ENCODE measurements around the gene FLVCR1.
"Not testable (repeated sequence)": the region's sequence is repeated elsewhere in the genome, so short reads cannot be mapped to it uniquely, and the experiment has no call there.

The FLVCR1 gene

DNA sequence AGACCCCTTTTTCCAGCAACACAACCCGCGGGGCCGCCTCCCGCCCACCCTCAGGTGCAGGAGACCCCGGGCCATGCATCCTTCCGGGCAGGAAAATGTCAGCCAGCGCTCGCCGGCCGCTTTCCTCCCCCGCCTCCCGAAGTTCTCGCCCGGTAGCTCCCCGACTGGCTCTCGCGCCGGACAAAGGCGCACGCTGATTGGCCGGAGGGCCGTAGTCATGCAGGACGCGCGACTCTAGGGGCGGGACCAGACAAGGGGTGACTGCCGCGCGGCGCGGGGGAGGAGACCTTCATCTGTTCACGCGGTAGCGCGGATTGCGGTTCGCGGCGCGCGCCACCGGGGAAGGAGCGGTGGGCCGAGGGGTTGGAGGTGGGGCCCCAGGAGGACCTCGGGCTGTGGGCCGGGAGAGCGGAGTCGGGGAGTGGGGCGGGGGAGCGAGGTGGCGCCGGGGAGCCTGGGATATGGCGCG, at the start of gene FLVCR1:
Gene FLVCR1, plus strand, starts transcription at position 284 of the 469 bp plus-strand sequence. Its CDS starts 178 bp downstream, at position 462.
- DNase-seq (ENCODE audit: low spot score) = peak; percentile 97

DNA sequence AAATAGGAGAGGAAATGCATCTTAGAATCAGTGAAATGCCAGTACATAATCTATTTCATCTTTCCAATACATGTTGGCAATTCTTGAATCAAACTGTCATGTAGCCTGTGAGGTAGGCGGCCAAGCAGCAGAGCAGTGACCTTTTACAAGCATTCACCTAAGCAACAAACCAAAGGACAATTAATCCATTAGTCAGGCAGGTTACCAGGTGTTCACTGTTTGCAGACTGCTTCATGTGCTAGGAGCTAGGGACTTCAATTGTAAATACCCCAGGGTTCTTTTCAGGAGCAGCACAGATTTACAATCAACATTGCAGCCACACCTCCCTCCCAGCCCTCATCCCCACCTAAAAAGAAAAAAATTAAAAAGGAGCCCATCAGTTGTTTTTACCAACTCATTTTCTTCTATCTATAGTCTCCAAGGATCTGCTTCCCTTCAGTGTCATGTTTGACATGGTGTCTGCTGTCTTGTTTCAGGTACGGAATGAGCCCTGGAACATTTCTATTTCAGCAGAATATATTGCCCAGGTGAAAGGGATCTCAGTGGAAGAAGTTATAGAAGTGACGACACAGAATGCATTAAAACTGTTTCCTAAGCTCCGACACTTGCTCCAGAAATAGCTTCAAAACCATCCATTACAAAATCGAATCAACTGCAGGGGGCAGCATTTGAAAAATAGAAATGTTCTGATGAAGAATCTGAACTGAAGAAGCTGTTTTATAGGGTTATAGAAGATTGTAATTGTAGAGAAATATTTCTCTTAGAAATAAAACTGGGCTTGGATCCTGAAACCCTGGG, 43.3 kb upstream of the FLVCR1 start:
- no peak for DNase-seq (ENCODE audit: low spot score)

DNA sequence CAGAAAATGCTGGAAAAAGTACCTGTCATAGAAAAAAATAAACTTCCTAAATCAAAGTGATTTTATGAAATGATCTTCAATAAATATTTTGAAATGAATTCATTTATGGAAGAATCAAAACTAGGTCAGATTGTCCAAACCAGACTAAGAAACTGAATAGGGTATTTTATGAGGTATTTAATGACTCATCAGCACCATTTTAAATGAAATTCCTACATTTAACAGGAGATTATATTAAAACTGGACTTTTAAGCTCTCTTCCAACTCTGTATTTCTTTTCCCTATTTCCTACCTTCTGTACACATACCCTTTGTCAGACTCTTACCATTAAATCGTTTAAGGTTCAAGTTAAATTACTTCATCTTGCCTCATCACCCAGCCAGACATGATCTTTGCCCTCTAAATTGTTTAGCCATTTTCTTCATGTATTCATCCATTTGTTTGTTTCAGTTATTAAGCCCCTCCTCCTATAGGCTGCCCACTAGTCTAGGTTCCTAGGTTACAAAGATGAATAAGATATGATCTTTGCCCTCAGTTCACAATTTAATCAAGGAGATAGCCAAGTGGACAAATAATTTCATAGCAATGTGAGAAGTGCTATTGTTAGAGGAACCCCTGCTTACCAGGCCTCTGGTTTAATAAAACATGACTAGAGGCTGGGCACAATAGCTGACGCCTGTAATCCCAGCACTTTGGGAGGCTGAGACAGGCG, 41.4 kb upstream of the FLVCR1 start:
- DNase-seq (ENCODE audit: low spot score) = no peak

- DNase-seq (ENCODE audit: low spot score) = no peak
Observed at GRCh38 chr1:212819726-212820125, 38.3 kb upstream of the FLVCR1 start.

- no peak for DNase-seq (ENCODE audit: low spot score)
Observed at GRCh38 chr1:212820969-212821368, 37.1 kb upstream of the FLVCR1 start.

GRCh38 chr1:212822956-212823355, 35.1 kb upstream of the FLVCR1 start:
- no peak for DNase-seq (ENCODE audit: low spot score)

GRCh38 chr1:212824201-212824600, 33.9 kb upstream of the FLVCR1 start:
- DNase-seq (ENCODE audit: low spot score) = no peak

DNA sequence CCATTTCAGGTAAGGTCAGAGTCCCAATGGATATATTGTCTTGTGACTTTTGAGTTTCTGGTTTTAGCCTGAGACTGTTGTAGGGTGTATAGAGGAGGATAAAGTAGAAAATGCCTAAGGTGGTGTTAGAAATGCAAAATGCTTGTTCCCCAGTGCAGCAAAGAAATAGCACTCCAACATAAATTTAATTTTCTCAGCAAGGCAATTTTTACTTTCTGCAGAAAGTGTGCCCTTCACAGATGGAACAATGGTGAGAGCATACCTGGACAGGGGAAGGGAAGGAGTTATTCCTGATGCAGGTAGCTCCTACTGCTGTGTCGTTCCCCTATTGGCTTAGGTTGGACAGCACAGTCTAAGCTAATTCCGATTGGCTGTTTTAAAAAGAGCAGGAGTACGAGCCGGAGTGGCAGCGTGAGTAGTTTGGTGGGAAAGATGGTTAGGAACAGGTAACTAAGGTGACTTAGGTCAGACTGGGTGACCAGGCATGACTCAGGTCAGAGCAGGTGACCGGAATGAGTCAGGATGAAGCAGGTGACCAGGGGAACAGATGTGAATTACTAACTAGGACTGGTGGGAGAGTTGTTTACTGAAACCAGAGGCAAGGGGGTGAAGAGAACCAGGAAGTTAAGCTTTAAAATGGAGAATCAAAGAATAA, 32.1 kb upstream of the FLVCR1 start:
- no peak for DNase-seq (ENCODE audit: low spot score)

DNA sequence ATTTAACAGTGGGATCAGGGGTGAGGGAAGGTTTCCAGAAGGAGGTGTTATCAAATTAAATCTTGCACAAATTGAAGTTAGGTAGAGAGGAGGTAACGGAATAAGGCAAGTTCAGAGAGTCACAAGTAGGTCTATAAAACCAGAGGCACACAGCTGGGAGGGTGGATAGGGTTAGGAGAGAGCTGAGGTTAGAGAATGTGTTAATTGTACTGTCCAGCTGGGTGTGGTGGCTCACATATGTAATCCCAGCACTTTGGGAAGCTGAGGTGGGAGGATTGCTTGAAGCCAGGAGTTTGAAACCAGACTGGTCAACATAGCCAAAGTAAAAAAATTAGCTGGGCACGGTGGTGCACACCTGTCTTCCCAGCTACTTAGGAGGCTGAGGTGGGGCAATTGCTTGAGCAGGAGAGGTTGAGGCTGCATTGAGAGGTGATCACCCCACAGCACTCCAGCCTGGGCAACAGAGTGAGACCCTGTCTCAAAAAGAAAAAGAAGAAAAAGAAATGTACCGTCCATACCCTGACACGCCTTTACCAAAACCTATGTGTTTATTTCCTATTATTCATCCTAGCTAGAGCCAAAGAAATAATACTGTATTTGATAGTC, 30.8 kb upstream of the FLVCR1 start:
- no peak for DNase-seq (ENCODE audit: low spot score)

GRCh38 chr1:212827831-212828278, 30.2 kb upstream of the FLVCR1 start:
- no peak for DNase-seq (ENCODE audit: low spot score)

- DNase-seq (ENCODE audit: low spot score) = no peak
Observed at GRCh38 chr1:212828395-212828794, 29.7 kb upstream of the FLVCR1 start.

- DNase-seq (ENCODE audit: low spot score) = not testable (repeated sequence)
Observed at GRCh38 chr1:212833211-212834207, 24.6 kb upstream of the FLVCR1 start.

DNA sequence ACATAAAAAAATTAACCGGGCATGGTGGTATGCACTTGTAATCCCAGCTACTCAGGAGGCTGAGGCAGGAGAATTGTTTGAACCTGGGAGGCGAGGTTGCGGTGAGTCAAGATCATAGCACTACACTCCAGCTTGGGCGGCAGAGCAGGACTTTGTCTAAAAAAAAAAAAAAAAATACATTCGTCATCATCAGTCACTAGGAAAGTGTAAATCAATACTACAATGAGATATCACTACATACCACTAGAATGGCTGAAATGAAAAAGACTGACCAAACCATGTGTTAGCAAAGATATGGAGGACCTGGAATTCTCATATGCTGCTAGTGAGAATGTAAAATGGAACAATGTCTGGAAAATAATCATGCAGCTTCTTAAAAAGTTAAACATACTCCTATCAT, 19.9 kb upstream of the FLVCR1 start:
- DNase-seq (ENCODE audit: low spot score) = no peak

GRCh38 chr1:212844521-212844920, 13.6 kb upstream of the FLVCR1 start:
- DNase-seq (ENCODE audit: low spot score) = not testable (repeated sequence)

GRCh38 chr1:212847549-212847948, 10.5 kb upstream of the FLVCR1 start, which contains the start of gene SPATA45:
Gene SPATA45, minus strand, starts transcription at chr1:212847649. Its CDS starts 11,500 bp downstream, at chr1:212836149.
- DNase-seq (ENCODE audit: low spot score) = no peak

DNA sequence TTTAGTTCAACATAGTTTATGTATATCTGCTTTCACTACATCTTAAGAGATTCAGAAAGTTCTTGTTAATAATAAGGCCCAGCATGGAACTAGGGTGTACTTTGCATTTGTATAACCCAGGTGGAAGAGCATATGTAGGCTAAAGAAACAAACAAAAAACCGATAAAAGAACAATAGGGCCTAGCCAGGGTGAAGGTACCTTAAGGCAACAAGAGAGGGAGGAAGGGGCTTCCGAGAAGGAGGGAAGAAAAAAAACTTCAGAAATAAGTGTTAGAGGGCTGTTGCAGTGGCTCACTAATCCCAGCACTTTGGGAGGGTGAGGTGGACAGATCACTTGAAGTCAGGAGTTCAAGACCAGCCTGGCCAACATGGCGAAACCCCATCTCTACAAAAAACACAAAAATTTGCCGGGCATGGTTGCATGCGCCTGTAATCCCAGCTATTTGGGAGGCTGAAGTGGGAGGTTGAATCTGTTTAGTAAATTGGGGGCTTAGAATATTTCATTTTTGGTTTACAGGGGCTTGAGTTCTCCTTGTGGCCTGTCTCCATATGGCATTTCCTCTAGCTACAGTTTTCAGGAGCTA, 5.9 kb upstream of the FLVCR1 start:
- DNase-seq (ENCODE audit: low spot score) = no peak

DNA sequence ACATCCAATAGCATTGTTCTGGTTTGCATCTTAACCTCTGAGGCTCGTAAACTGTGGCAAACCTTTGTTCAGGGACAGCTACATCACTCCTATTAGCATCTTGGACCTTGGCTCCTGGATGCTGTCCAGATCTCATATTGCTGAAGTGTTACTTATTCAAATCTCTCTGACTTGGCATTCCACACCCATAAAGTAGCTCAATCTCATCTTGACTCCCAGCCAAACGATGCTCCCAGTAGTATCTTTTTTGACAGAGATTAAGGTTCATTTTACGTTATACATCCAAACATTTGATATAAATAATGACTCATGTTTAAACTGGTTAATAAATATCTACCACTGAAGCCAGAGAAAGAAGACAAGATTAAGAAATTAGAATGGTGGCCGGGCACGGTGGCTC, 4.4 kb upstream of the FLVCR1 start:
- DNase-seq (ENCODE audit: low spot score) = no peak

DNA sequence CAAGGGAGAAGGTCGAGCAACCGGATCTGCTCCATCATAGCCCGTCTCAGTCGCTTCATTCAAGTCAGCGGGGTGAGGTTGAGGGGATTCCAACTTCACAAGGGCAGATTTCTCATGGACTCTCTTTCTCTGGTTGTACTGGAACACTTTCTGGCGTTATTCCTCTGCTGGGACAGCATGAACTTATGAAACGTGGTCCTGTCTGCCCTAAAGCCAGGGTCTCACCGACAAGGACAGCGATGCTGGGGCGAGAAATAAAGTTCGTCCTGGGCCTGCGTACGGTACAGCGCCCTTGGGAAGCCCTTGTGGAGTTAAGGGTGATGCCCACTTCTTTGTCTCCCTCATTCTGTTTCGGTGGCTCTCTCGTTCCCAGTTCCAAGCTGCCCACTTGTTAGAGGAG, 1.3 kb upstream of the FLVCR1 start:
- no peak for DNase-seq (ENCODE audit: low spot score)

DNA sequence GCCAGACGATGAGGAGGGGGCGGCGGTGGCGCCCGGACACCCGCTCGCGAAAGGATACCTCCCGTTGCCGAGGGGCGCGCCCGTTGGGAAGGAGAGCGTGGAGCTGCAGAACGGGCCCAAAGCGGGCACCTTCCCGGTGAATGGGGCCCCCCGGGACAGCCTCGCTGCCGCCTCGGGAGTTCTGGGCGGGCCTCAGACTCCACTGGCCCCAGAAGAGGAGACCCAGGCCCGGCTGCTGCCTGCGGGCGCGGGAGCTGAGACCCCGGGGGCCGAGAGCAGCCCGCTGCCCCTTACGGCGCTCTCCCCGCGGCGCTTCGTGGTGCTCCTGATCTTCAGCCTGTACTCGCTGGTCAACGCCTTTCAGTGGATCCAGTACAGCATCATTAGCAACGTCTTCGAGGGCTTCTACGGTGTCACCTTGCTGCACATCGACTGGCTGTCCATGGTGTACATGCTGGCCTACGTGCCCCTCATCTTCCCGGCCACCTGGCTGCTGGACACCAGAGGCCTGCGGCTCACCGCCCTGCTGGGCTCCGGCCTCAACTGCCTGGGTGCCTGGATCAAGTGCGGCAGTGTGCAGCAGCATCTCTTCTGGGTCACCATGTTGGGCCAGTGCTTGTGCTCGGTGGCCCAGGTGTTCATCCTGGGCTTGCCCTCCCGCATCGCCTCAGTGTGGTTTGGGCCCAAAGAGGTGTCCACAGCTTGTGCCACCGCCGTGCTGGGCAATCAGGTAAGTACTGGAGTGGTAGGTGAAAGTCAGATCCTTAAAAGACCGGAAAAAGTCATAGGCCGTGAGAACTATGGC, 588 bp downstream of the FLVCR1 start:
- DNase-seq (ENCODE audit: low spot score) = peak; percentile 45

Measured in hepatic stellate cell (primary cell).